GM12873 (cell line): Measurements from ENCODE around the gene RNASEH2A.

ENCODE experiments used
- TF ChIP-seq, protein P1 (sequence below): IDR thresholded peaks from 2 replicates; pipeline ENCODE4 v1.5.1; 2012; ENCODE audit warnings: low read depth, mild to moderate bottlenecking, moderate library complexity, low read length, control low read depth; ENCODE audit not compliant: insufficient read depth; ENCODE audit errors: missing control alignments

Gene RNASEH2A

DNA sequence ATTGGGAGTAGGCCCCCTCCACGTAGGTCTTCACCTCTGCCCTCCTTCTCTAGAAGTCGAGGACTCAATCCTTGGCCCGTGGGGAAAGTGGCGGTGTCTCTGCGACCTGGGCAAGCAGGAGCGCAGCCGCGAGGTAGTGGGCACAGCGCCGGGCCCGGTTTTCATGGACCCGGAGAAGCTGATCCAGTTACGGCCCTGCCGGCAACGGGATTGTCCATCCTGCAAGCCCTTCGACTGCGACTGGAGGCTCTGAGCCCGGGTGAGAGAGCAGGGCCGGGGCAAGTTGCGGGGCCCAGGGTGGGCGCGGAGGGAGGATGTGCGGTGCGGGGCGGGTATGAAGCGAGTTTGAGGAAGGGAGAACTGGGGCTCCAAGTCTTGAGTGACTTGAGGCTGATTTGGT lies 2.3 kb upstream of the RNASEH2A start:
- TF ChIP-seq, protein P1, sequence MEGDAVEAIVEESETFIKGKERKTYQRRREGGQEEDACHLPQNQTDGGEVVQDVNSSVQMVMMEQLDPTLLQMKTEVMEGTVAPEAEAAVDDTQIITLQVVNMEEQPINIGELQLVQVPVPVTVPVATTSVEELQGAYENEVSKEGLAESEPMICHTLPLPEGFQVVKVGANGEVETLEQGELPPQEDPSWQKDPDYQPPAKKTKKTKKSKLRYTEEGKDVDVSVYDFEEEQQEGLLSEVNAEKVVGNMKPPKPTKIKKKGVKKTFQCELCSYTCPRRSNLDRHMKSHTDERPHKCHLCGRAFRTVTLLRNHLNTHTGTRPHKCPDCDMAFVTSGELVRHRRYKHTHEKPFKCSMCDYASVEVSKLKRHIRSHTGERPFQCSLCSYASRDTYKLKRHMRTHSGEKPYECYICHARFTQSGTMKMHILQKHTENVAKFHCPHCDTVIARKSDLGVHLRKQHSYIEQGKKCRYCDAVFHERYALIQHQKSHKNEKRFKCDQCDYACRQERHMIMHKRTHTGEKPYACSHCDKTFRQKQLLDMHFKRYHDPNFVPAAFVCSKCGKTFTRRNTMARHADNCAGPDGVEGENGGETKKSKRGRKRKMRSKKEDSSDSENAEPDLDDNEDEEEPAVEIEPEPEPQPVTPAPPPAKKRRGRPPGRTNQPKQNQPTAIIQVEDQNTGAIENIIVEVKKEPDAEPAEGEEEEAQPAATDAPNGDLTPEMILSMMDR = no peak

DNA sequence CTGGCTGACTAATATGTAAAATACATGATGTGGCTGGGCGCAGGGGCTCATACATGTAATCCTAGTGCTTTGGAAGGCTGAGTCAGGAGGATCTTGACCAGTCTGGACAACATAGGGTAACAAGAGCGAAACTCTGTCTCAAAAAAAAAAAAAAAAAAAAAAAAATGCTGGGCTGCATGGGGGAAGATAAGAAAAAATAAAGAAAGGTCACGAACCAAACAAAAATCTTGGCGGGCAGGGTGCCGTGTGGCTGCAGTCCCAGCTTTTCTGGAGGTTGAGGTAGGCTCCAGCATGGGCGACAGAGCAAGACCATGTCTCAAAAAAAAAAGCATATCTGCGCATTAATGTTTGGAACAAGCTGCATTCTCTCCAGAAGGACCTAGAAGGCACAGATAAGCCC lies 8.7 kb downstream of the RNASEH2A start:
- TF ChIP-seq, protein P1 = no peak

DNA sequence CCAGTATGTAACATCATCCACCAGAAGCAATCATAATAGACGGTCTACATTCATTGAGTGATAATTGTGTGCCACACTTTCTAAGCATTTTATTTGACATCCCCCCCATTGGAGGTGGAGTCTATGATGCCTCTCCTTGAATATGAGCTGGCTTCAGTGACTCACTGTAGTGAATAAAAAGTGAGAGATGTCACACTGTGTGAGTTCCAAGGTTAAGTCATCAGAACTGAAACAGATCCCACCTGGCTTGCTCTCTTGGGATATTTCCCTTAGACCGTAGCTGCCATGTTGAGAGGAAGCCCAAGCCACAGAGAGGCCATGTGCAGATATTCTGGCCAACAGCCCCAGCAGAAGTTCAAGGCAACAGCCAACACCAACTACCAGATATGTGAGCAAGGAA lies 15.4 kb downstream of the RNASEH2A start:
- TF ChIP-seq, protein P1 = no peak

DNA sequence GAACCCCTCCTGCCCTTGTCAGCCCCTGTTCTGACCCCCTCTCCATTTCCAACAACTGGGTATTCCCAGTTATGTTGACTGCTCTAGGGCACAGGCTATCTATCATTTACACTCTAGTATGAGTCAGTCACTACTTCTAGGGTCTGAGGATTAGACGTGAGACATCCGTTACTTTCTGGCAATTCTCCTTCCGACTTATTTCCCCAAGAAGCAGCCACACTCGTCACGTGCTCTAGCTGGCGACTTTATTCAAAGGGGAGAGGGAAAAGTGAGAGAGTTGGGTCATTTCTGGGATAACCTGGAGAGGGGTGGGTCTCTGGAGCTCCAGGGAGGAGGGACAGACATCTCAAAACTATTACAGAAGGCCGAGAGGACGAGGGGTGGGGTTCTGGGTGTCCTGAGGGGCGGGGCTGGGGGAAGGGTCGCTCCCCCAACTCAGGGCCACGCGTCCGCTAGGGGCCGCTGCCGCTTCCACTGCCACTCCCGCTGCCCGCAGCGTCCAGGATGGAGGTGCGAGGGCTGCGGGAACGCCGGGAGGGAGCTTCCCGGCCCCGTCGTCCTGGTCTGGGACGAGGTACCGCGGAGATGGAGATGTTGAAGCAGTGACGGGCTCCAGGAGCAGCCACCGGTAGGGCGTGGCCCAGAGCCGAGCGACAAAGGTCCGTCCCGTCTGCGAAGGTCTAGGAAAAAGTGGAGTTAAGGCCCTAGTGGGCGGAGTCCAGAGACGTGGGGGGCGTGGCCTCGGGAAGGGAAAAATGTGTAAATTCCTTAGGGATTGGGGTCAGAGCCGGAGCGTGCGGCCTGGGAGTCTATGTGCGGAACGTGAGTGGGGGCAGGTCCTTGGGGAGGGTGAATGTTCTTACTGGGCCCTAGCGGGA lies 19.1 kb downstream of the RNASEH2A start:
- TF ChIP-seq, protein P1 = peak; percentile 46

DNA sequence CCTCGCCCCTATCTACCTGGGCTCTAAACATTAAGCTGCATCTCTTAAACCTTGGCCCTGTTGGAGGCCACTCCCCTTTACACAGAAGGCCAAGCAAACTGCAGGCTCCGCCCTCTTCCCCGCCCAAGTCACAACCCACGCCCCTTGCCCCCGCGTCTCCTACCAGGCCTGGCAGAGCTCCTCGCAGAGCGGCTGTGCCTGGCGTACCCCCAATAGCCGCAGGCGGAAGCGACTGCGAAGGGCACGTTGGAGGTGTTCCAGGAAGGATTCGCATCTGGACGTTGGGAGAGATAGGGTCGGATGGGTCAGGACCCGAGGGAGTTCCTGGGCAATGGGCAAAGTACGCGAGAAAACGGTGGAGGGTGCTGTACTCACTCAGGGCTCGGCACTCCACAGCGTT lies 22.1 kb downstream of the RNASEH2A start:
- TF ChIP-seq, protein P1 = no peak

DNA sequence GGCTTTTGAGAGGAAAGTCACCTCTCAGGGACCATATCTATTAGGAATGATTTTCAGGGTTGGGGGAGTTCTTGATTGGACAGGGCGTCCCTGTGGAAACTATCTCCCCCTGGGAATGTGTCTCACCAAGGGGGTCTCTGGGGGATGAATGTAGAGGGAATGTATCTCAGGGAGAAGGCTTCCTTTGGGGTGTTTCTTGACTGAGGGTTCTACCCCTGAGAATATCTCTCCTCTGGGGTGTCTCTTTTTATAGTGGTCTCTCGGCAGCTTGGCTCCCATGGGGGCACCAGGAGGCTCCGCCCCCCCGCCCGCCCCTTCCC lies 27.0 kb downstream of the RNASEH2A start:
- TF ChIP-seq, protein P1 = no peak

DNA sequence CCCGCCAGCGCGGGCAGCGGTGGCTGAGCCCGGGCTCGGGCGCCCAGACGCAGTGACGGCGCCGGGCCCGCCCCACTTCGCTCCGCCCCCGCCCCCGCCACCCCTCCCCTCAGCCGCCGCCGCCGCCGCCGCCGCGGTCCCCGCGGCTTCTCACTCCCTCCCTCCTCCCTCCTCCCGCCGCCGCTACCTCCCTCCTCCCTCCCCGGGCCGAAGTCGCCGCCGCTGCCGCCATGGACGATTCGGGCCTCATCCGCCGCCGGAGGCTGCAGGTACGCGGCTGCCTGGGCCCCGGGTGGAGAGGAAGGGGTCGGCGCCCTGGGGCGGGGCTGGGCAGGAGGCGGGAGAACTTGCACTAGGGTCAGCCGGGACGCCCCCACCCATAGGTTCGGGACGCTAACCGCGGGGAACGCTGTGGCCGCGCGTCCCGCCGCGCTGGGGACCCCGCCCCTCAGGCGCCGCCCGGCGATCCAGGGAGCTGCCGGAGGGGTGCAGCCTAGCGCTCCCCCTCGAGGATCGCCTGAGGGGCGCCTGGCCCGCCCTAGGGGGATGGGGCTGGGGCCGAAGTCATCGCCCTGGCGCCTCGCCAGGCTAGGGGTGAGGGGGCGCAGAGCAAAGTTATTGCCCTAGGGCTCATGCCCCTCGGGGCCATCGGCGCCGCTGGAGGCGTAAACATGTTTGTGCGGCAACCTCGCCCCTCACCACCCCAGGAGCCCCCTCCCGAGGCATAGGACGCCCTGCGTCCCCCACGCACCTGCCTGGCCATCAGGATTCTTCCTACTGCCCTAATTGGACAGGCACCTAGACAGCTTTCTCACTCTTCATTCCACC lies 27.6 kb downstream of the RNASEH2A start:
- TF ChIP-seq, protein P1 = no peak
